NK-92 (cell line): ENCODE data around the gene PFKL.
"Not testable (repeated sequence)": the region's sequence is repeated elsewhere in the genome, so short reads cannot be mapped to it uniquely, and the experiment has no call there.

Experiments used
- DNase-seq: peaks from one replicate; lab custom pipeline; 2025; ENCODE audit not compliant: unreplicated experiment; lab: John Stamatoyannopoulos, UW

PFKL gene

GRCh38 chr21:44341726-44342458 is 42.0 kb downstream of the PFKL start:
- DNase-seq: not testable (repeated sequence)

GRCh38 chr21:44342981-44343380 is 43.1 kb downstream of the PFKL start:
- not testable (repeated sequence) for DNase-seq

GRCh38 chr21:44344541-44345183 is 44.8 kb downstream of the PFKL start:
- DNase-seq: no peak

- DNase-seq: no peak
Observed at GRCh38 chr21:44345495-44345894, 45.6 kb downstream of the PFKL start.

GRCh38 chr21:44347911-44348451 is 48.1 kb downstream of the PFKL start:
- no peak for DNase-seq

GRCh38 chr21:44348861-44349260 is 49.0 kb downstream of the PFKL start:
- DNase-seq: no peak

GRCh38 chr21:44349416-44349846 is 49.6 kb downstream of the PFKL start:
- DNase-seq: no peak

- DNase-seq: no peak
Observed at GRCh38 chr21:44349847-44350772, 50.3 kb downstream of the PFKL start.

- no peak for DNase-seq
Observed at GRCh38 chr21:44350773-44351481, 51.1 kb downstream of the PFKL start.

GRCh38 chr21:44351535-44352252 is 51.8 kb downstream of the PFKL start:
- no peak for DNase-seq

GRCh38 chr21:44352253-44352860 is 52.5 kb downstream of the PFKL start:
- no peak for DNase-seq

GRCh38 chr21:44353191-44353970 is 53.5 kb downstream of the PFKL start, which contains the start of gene TRPM2:
TRPM2 (plus strand) TSS chr21:44353621; CDS start chr21:44353701, 80 bp downstream.
- DNase-seq: no peak

- no peak for DNase-seq
Observed at GRCh38 chr21:44354001-44354405, 54.1 kb downstream of the PFKL start.

GRCh38 chr21:44354775-44355771 is 55.2 kb downstream of the PFKL start:
- no peak for DNase-seq

GRCh38 chr21:44356160-44356559 is 56.3 kb downstream of the PFKL start:
- DNase-seq: no peak

- no peak for DNase-seq
Observed at GRCh38 chr21:44356636-44357035, 56.8 kb downstream of the PFKL start.

- DNase-seq: no peak
Observed at GRCh38 chr21:44357064-44357837, 57.4 kb downstream of the PFKL start.
